ENCODE data around the gene COPA.

GRCh38 chr1:160338580-160338979 is 4.5 kb downstream of the COPA start:
- TF ChIP-seq, protein P1, sequence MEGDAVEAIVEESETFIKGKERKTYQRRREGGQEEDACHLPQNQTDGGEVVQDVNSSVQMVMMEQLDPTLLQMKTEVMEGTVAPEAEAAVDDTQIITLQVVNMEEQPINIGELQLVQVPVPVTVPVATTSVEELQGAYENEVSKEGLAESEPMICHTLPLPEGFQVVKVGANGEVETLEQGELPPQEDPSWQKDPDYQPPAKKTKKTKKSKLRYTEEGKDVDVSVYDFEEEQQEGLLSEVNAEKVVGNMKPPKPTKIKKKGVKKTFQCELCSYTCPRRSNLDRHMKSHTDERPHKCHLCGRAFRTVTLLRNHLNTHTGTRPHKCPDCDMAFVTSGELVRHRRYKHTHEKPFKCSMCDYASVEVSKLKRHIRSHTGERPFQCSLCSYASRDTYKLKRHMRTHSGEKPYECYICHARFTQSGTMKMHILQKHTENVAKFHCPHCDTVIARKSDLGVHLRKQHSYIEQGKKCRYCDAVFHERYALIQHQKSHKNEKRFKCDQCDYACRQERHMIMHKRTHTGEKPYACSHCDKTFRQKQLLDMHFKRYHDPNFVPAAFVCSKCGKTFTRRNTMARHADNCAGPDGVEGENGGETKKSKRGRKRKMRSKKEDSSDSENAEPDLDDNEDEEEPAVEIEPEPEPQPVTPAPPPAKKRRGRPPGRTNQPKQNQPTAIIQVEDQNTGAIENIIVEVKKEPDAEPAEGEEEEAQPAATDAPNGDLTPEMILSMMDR (IDR thresholded peaks at IDR 0.05; ENCODE audit: extremely low read depth in 1 of 2, insufficient read depth in 1 of 2, low read depth in 1 of 2, low read length in 2 of 2): no peak
- no peak for TF ChIP-seq EZH2 (IDR thresholded peaks at IDR 0.05; ENCODE audit: borderline replicate concordance, low read depth, low read length, severe bottlenecking)
- TF ChIP-seq POLR2A (IDR thresholded peaks at IDR 0.05; ENCODE audit: low read depth, low read length): no peak
- TF ChIP-seq JUN (IDR thresholded peaks at IDR 0.05; ENCODE audit: borderline replicate concordance, insufficient read depth, insufficient read length, low read depth): no peak
- no peak for TF ChIP-seq FOS (IDR thresholded peaks at IDR 0.05; ENCODE audit: borderline replicate concordance, insufficient read depth, low read length)
- no peak for TF ChIP-seq POLR2AphosphoS5 (IDR thresholded peaks at IDR 0.05; ENCODE audit: insufficient read depth, low read depth, low read length)
- TF ChIP-seq, protein P2, sequence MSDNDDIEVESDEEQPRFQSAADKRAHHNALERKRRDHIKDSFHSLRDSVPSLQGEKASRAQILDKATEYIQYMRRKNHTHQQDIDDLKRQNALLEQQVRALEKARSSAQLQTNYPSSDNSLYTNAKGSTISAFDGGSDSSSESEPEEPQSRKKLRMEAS (IDR thresholded peaks at IDR 0.05; ENCODE audit: insufficient read depth, insufficient read length): no peak

Data from endothelial cell of umbilical vein (primary cell).